CD4-positive, alpha-beta T cell (primary cell): ENCODE measurements around the gene C19orf47. TPM values are rescaled to one million over a fixed set of nuclear protein-coding genes. Genes with fewer than 3 reads are reported as not detected.

Experiments
- ATAC-seq: fragments of 200-7000 bp; cut with Tn5 transposase; one replicate; pipeline ENCODE4 v1.10.0; 2022; ENCODE audit warnings: mild to moderate bottlenecking; ENCODE audit not compliant: poor library complexity
- CTCF ChIA-PET: fragments of 350-600 bp; sonication (Branson Sonifier 250); formaldehyde crosslinking; loops from one replicate; lab custom pipeline; 2021; ENCODE audit warnings: antibody characterized with exemption, inconsistent platforms; lab: Charles Lee
- POLR2A ChIA-PET: fragments of 350-600 bp; sonication (Branson Sonifier 250); formaldehyde crosslinking; loops from one replicate; lab custom pipeline; 2021; ENCODE audit warnings: antibody characterized with exemption, inconsistent platforms; lab: Charles Lee
- DNase-seq, 14 experiments: peaks; one replicate each; pipeline ENCODE4 v3.0.0-alpha.2; 2013 to 2020; ENCODE audit warnings: mixed read lengths in 2 of 14
- H3K27ac ChIP-seq, 2 donors: one replicate each; pipeline versions ENCODE4 v1.5.1 to v1.7.0; 2013; ENCODE audit warnings: low read length in 2 of 2, low read depth in 1 of 2, mild to moderate bottlenecking in 1 of 2
- H3K27me3 ChIP-seq, 2 experiments: 1 replicate in 1 of 2; 2 replicates in 1 of 2; pipeline versions ENCODE4 v1.6.1 to v1.7.0; 2013; ENCODE audit warnings: low read length in 2 of 2, control low read depth in 1 of 2, mild to moderate bottlenecking in 1 of 2, moderate library complexity in 1 of 2; ENCODE audit not compliant: insufficient read depth in 2 of 2, control insufficient read depth in 1 of 2
- H3K36me3 ChIP-seq: one replicate; pipeline ENCODE4 v1.6.1; 2013; ENCODE audit warnings: low read length, control low read depth; ENCODE audit not compliant: insufficient read depth
- H3K4me1 ChIP-seq: one replicate; pipeline ENCODE4 v1.6.1; 2013; ENCODE audit warnings: low read length, control low read depth; ENCODE audit not compliant: insufficient read depth
- H3K4me3 ChIP-seq: one replicate; pipeline ENCODE4 v1.5.1; 2013; ENCODE audit warnings: mild to moderate bottlenecking, low read length, moderate library complexity
- H3K9me3 ChIP-seq, 2 experiments: 1 replicate in 1 of 2; 2 replicates in 1 of 2; pipeline versions ENCODE4 v1.6.1 to v1.7.0; 2013; ENCODE audit warnings: low read length in 2 of 2, mild to moderate bottlenecking in 2 of 2, control low read depth in 1 of 2, moderate library complexity in 1 of 2; ENCODE audit not compliant: control insufficient read depth in 1 of 2, insufficient read depth in 1 of 2
- H3K27ac Mint-ChIP-seq: one replicate; pipeline ENCODE4 v1.8.0; 2020; ENCODE audit warnings: mixed read lengths
- H3K27me3 Mint-ChIP-seq: one replicate; pipeline ENCODE4 v1.8.0; 2021; ENCODE audit warnings: mixed read lengths
- H3K36me3 Mint-ChIP-seq: one replicate; pipeline ENCODE4 v1.8.0; 2021; ENCODE audit warnings: low read depth, mixed read lengths
- H3K4me1 Mint-ChIP-seq: one replicate; pipeline ENCODE4 v1.8.0; 2021; ENCODE audit warnings: low read depth, mixed read lengths
- H3K4me3 Mint-ChIP-seq: one replicate; pipeline ENCODE4 v1.8.0; 2020; ENCODE audit warnings: mild to moderate bottlenecking, mixed read lengths
- H3K9me3 Mint-ChIP-seq: one replicate; pipeline ENCODE4 v1.8.0; 2020; ENCODE audit warnings: mixed read lengths
- CTCF ChIP-seq: fragments of 200-600 bp; IDR thresholded peaks from one replicate; pipeline ENCODE4 v1.8.0; 2022; ENCODE audit warnings: antibody characterized with exemption, mild to moderate bottlenecking
- intact Hi-C, 2 experiments: fragments of 100-400 bp; cut with DNase I in 1 of 2; cut with micrococcal nuclease in 1 of 2; formaldehyde crosslinking; loops; one replicate each; pipeline versions ENCODE4 v1.15.1 to v1.9.0; 2023 to 2025; cut with DNase I, micrococcal nuclease
- polyA plus RNA-seq, 2 donors: library from polyadenylated mRNA; unstranded; fragments of 120-200 nt; gene quantifications; one replicate each; pipeline ENCODE4 v1.2.1, GENCODE V29; 2013
- total RNA-seq, 174 experiments: library from RNA in 2 of 174; stranded (reverse) in 2 of 174; gene quantifications; one replicate each; pipeline ENCODE4 v1.2.3 and lab custom pipeline; 2021 to 2026

Gene C19orf47, protein sequence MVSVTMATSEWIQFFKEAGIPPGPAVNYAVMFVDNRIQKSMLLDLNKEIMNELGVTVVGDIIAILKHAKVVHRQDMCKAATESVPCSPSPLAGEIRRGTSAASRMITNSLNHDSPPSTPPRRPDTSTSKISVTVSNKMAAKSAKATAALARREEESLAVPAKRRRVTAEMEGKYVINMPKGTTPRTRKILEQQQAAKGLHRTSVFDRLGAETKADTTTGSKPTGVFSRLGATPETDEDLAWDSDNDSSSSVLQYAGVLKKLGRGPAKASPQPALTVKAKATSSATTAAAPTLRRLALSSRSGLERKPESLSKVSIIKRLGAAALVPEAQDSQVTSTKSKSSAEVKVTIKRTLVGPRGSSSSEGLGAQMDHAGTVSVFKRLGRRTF
- 10 to 100 TPM; 10.1 to 11.2 TPM for total RNA-seq
- 10.2 TPM for polyA plus RNA-seq (2013, experiment 1 of 2)
- polyA plus RNA-seq (2013, experiment 2 of 2), result 13.4 TPM
- 6.6 to 28.0 (median 12.6) reads per million in 172 experiments for total RNA-seq (lab: John Stamatoyannopoulos, UW)

DNA sequence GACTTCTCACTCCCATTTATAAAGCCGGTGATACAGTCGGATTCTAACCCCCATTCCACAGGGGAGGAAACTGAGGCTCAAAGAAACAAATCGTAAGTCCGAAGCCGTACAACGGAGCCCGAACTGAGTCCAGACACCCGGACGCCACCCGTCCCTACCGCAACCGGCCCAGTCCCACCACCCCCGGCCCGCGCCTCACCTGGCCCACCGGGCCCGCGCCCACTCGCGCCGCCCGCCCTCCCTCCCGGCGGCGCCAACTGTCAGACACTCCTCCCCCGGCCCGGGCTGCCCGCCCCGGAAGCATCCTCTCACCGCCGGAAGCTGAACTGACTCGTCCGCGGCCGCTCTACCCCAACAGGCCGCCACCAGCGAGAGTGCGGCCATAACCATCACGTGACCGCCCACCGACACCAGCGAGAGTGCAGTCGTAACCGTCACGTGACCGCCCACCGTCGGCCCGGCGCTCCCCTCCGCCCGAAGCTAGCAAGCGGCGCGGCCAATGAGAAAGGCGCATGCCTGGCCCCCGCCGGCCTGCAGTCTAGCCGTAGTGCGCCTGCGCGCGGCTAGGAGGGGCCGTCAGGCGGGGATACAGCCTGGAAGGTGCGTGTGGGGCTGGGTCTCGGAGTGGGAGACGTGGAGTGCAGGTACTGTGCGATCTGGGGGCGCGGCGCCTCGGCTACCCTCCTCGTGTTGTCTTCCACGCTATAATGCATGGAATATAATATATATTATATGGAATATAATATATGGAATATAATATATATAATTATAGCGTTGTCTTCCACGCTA lies at the start of gene C19orf47, which contains the start of gene PLD3:
TSS of gene C19orf47 (minus strand) at position 273 of the 789 bp plus-strand sequence. CDS start 6,540 bp downstream, outside the sequence.
TSS of gene PLD3 (plus strand) at position 571 of the 789 bp plus-strand sequence. CDS start 17,789 bp downstream, outside the sequence.
- Histone ChIP-seq H3K4me1 (peaks cover 25% of the 10 kb centered on the region), H3K4me3 (peak within 1 kb of the TSS; percentile 68), H3K27ac (peak within 1 kb of the TSS; percentile 51 to 67), H3K36me3 (no peaks in the 10 kb centered on the region), H3K9me3 (no peaks in the 10 kb centered on the region), H3K27me3 (no peaks in the 10 kb centered on the region)
- ATAC-seq (peak; percentile 90), DNase-seq (peak; percentile 93 to 100 (median 98))
- no peaks in the 10 kb centered on the region for H3K9me3 Mint-ChIP-seq
- H3K27me3 Mint-ChIP-seq, result no peaks in the 10 kb centered on the region
- H3K4me1 Mint-ChIP-seq, result peaks cover 46% of the 10 kb centered on the region
- no peak for TF ChIP-seq CTCF
- intact Hi-C loops, result loop anchor here (1.0 to 10.0 kb wide), 10 partner anchors 54 to 1976 kb away; partner anchors contain the start of genes AKT2 (in 2 of the 2), BLVRB (in 1 of the 2), DMAC2 (in 1 of the 2) and MAP3K10 (in 1 of the 2)
- peak within 1 kb of the TSS; percentile 89 for H3K27ac Mint-ChIP-seq
- POLR2A ChIA-PET, result interaction anchor here (0.6 to 1.6 kb wide), 18 partner anchors 16 to 1006 kb away, joined by 3 to 17 read pairs (median 3); partner anchors contain the start of genes ACTMAP, AKT2, BLVRB and FBL
- peaks cover 8% of the 10 kb centered on the region for H3K36me3 Mint-ChIP-seq
- H3K4me3 Mint-ChIP-seq, result peak within 1 kb of the TSS; percentile 96
- CTCF ChIA-PET, result interaction anchor here (1.2 to 1.3 kb wide), 2 partner anchors 43 to 72 kb away, joined by 6 to 9 read pairs; no protein-coding TSS in a partner anchor

DNA sequence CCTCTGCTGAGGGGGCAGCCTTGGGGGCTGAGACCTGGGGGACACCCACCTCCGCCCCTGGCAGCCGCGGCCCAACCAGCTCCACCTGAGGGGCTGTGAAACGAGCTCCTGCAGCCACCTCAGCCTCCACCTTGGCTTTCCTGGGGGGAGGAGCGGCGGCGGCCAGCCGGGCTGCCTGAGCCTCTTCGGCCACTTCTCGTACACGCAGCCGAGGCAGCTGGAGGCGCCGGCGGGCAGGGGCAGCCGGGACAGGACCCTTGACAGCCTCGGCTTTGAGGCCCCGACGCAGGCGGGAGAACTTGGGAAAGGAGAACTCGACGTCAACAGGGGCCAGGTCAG lies 49.3 kb upstream of the C19orf47 start:
- Histone ChIP-seq H3K27me3 (no peaks in the 10 kb centered on the region), H3K4me3 (no peak overlapping the region), H3K9me3 (no peaks in the 10 kb centered on the region), H3K4me1 (peaks cover 10% of the 10 kb centered on the region), H3K27ac (no peak overlapping the region), H3K36me3 (no peaks in the 10 kb centered on the region)
- Mint-ChIP-seq H3K27ac (no peak overlapping the region), H3K36me3 (no peaks in the 10 kb centered on the region), H3K4me1 (peaks cover 16% of the 10 kb centered on the region), H3K9me3 (no peaks in the 10 kb centered on the region), H3K4me3 (no peak overlapping the region), H3K27me3 (no peaks in the 10 kb centered on the region)
- ATAC-seq (no peak), DNase-seq (no peak)
- ChIA-PET CTCF (no interaction called here), POLR2A (no interaction called here)
- intact Hi-C loops, result no loop called here
- no peak for TF ChIP-seq CTCF

DNA sequence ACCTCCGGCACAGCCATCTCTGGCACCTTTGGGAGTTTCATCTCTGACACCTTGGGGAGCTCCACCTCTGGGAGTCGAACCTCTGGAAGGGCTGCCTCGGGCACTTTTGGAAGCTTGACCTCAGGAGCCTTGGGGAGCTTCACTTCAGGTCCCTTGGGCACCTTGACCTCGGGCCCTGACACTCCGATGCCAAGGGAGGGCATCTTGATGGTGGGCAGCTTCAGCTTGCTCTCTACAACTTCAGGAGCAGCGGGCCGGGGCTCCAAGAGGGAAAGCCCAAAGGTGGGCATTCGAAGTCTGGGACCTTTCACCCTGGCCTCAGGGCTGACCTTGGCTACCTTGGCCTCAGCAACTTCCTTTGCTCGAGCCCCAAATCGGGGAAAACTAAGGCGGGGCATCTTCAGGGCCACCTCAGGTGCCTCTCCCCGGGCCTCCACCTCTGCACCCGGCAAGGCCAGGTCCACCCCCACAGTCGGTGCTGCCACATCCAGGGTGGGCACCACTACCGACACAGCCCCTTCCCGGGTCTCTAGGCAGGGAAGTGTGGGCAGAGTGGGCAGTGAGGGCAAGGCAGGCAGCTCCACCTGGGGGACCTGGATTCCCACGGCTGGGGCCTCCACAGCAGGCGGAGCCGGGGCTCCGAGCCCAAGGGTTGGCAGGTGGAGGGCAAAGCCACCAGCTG lies 48.8 kb upstream of the C19orf47 start:
- no peak overlapping the region for H3K4me3 Mint-ChIP-seq
- peaks cover 9% of the 10 kb centered on the region for H3K4me1 ChIP-seq
- H3K27ac Mint-ChIP-seq, result no peak overlapping the region
- DNase-seq (peak in 1 of 14 experiments; percentile 20), ATAC-seq (no peak)
- H3K4me3 ChIP-seq, result no peak overlapping the region
- H3K27me3 Mint-ChIP-seq, result no peaks in the 10 kb centered on the region
- CTCF ChIA-PET, result no interaction called here
- peaks cover 16% of the 10 kb centered on the region for H3K4me1 Mint-ChIP-seq
- H3K27me3 ChIP-seq, result no peaks in the 10 kb centered on the region
- H3K36me3 Mint-ChIP-seq, result no peaks in the 10 kb centered on the region
- H3K9me3 ChIP-seq, result no peaks in the 10 kb centered on the region
- H3K9me3 Mint-ChIP-seq, result no peaks in the 10 kb centered on the region
- no peak for TF ChIP-seq CTCF
- intact Hi-C loops, result no loop called here
- no peaks in the 10 kb centered on the region for H3K36me3 ChIP-seq
- no peak overlapping the region for H3K27ac ChIP-seq
- POLR2A ChIA-PET, result interaction anchor here (1.5 kb wide), 1 partner anchor 49 kb away, joined by 3 read pairs; the partner anchor contains the start of gene C19orf47
